PFSK-1 (cell line): Measurements from ENCODE around the gene CHM.

Source experiments
- FOXP2 ChIP-seq: optimal IDR thresholded peaks from 2 replicates; pipeline ENCODE3; 2011; ENCODE audit warnings: borderline replicate concordance, control low read depth, inconsistent platforms; ENCODE audit not compliant: insufficient read depth; ENCODE audit errors: extremely low read length, extremely low read depth
- POLR2AphosphoS5 ChIP-seq: IDR thresholded peaks from 2 replicates; pipeline ENCODE4 v1.6.1; 2012; ENCODE audit warnings: low read depth, mild to moderate bottlenecking, control low read depth, low read length, moderate library complexity
- SIN3A ChIP-seq: IDR thresholded peaks from 2 replicates; pipeline ENCODE4 v1.6.1; 2012; ENCODE audit warnings: mild to moderate bottlenecking, low read length, moderate library complexity, borderline replicate concordance; ENCODE audit not compliant: insufficient read depth
- TAF1 ChIP-seq: IDR thresholded peaks from 2 replicates; pipeline ENCODE4 v1.6.1; 2012; ENCODE audit warnings: low read length, control low read depth, borderline replicate concordance; ENCODE audit not compliant: insufficient read depth
- TF ChIP-seq, protein P1 (sequence below), 2 experiments: IDR thresholded peaks; 2 replicates each; pipeline versions ENCODE4 v1.6.1 to v1.8.0; 2011 to 2012; ENCODE audit warnings: low read depth in 2 of 2, low read length in 2 of 2, control low read depth in 1 of 2, inconsistent platforms in 1 of 2, mild to moderate bottlenecking in 1 of 2, moderate library complexity in 1 of 2; ENCODE audit not compliant: insufficient read depth in 1 of 2

Gene CHM

DNA sequence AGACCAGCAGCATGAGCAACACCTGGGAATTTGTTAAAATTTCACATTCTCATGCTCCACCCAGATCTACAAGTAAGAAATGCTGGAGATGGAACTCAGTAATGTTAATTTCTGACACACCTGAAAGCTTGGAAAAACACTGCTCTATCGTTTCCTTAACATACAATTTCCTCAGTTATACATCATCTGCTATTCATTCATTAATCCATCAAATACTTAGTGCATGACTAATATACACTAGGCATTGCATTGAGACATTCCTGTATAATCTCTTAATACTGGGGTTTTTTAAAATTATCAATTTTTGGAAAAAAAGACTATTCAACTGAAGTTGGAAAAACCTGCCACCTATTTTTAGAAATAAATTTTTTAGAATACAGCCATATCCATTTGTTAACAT is 106.1 kb downstream of the CHM start:
- TF ChIP-seq POLR2AphosphoS5 = no peak

DNA sequence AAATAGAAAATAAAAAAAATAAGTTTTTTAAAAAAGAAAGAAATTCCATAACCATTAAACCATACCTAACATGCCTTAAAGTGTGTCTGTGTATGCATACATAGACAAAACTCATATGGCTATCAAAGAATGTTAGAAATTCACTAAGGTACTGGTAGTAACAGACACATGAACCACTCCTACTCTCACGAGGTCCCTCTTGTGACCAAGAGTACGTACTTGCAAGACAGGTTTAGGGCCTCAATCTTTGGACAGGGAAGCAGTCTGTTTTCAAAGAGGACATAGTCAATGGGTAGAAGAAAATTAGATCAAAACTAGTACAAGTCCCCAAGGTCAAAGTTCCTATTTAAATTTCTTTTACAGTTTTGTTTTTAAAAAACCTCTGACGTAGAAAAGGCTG is 117.3 kb downstream of the CHM start:
- TF ChIP-seq, protein P1, sequence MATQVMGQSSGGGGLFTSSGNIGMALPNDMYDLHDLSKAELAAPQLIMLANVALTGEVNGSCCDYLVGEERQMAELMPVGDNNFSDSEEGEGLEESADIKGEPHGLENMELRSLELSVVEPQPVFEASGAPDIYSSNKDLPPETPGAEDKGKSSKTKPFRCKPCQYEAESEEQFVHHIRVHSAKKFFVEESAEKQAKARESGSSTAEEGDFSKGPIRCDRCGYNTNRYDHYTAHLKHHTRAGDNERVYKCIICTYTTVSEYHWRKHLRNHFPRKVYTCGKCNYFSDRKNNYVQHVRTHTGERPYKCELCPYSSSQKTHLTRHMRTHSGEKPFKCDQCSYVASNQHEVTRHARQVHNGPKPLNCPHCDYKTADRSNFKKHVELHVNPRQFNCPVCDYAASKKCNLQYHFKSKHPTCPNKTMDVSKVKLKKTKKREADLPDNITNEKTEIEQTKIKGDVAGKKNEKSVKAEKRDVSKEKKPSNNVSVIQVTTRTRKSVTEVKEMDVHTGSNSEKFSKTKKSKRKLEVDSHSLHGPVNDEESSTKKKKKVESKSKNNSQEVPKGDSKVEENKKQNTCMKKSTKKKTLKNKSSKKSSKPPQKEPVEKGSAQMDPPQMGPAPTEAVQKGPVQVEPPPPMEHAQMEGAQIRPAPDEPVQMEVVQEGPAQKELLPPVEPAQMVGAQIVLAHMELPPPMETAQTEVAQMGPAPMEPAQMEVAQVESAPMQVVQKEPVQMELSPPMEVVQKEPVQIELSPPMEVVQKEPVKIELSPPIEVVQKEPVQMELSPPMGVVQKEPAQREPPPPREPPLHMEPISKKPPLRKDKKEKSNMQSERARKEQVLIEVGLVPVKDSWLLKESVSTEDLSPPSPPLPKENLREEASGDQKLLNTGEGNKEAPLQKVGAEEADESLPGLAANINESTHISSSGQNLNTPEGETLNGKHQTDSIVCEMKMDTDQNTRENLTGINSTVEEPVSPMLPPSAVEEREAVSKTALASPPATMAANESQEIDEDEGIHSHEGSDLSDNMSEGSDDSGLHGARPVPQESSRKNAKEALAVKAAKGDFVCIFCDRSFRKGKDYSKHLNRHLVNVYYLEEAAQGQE (IDR thresholded peaks at IDR 0.05; ENCODE audit: insufficient read depth in 1 of 2, low read depth in 2 of 2, low read length in 2 of 2) = no peak
- TF ChIP-seq POLR2AphosphoS5 (no peak), FOXP2 (no peak), TAF1 (no peak), SIN3A (no peak)

DNA sequence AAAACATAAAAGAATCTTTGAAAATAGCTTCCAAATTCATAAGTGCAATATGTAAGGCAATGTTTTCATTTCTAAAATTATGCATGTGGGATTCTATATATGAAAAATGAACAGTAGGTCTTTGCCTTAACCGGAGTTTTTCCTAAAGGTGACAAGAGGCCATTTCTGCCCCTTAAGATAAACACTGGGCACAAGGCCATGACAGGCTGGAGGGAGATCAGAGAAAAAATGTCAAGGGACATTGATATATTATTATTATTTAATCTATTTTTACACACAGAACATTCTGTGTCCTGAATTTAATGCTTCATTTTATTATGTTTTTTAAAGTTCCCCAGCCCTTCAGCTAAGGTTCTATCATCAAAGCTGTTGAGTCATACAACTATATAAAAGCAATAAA is 118.8 kb downstream of the CHM start:
- TF ChIP-seq TAF1 (no peak), SIN3A (no peak), FOXP2 (no peak), POLR2AphosphoS5 (no peak)
- TF ChIP-seq, protein P1 (IDR thresholded peaks at IDR 0.05; ENCODE audit: insufficient read depth in 1 of 2, low read depth in 2 of 2, low read length in 2 of 2) = no peak

DNA sequence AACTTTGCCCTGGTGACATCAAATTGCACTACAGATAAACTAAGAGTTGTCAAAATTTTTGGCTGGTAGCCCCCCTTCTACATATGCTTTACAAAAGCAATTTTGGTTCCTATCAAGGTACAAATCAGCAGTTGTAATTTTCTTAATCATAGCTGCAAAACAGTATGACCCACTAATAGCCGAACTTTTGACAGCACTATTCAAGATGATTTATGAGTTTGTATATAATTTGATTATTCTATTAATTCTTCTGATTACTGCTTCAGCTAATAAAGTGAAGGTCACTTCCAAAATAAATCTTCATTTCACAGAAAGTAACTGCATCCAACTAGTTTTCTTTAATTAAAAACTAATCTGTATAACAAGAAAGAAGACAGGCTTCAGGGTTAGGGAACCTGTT is 119.6 kb downstream of the CHM start:
- TF ChIP-seq FOXP2 = no peak
- TF ChIP-seq, protein P1 (IDR thresholded peaks at IDR 0.05; ENCODE audit: insufficient read depth in 1 of 2, low read depth in 2 of 2, low read length in 2 of 2) = no peak
- no peak for TF ChIP-seq SIN3A

DNA sequence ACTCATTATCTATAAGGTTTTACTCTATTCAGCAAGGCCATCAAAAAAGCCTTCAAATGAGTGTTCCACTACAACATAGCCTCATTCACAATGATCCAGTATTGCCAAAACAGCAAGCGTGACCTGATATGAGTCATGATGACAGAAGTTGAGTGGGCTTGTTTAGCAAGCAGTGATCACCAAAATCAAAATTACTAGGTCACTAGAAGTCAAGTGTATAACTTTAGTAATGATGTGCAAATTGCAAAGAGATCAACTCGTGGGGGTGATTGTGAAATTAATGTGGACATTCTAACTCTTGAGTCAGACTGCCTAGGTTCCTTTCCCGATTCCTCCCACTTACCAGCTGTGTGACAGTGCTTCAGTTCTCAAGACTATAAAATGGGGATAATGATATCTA is 124.5 kb downstream of the CHM start:
- TF ChIP-seq TAF1 (no peak), SIN3A (no peak), POLR2AphosphoS5 (no peak), FOXP2 (no peak)
- TF ChIP-seq, protein P1 (IDR thresholded peaks at IDR 0.05; ENCODE audit: insufficient read depth in 1 of 2, low read depth in 2 of 2, low read length in 2 of 2) = no peak
